ENCODE results near the gene COA8. TPM values are rescaled to one million over a fixed set of nuclear protein-coding genes. Genes with fewer than 3 reads are reported as not detected.

Gene COA8
- total and polyA plus RNA-seq, 10 donors, result 15.2 to 39.5 (median 22.2) TPM

- H3K4me1 ChIP-seq, result peaks cover 0 to 46% (median 19%) of the 10 kb centered on the region in 6 donors
- H3K9me3 ChIP-seq, result no peaks in the 10 kb centered on the region
- no peak overlapping the region for H3K4me3 ChIP-seq
- intact Hi-C loops (cut with DNase I; ENCODE audit: low total_unique reads), result no loop called here
- H3K27me3 ChIP-seq (replicated peaks in 1 of 7), result peaks cover 0 to 59% (median 5%) of the 10 kb centered on the region in 7 donors
- H3K27ac ChIP-seq, result no peak overlapping the region
- peak; percentile 72 for DNase-seq
- no peaks in the 10 kb centered on the region for H3K36me3 ChIP-seq
- no peak for TF ChIP-seq POLR2A (IDR thresholded peaks at IDR 0.05)
- no peak for TF ChIP-seq CTCF (IDR thresholded peaks at IDR 0.05 in 8 of 11, conservative IDR thresholded peaks at IDR 0.05 in 3 of 11)
- TF ChIP-seq POLR2AphosphoS5 (IDR thresholded peaks at IDR 0.05), result peak in 1 of 3 donors; percentile 16
- 86 to 94% (median 89%) methylated on average over 8 to 19 of the region's 19 CpGs; no CpG with 5 or more reads in 1 of the 5 donors for WGBS, 5 donors
Measured at GRCh38 chr14:103543721-103544387, 18.9 kb upstream of the COA8 start.

DNA sequence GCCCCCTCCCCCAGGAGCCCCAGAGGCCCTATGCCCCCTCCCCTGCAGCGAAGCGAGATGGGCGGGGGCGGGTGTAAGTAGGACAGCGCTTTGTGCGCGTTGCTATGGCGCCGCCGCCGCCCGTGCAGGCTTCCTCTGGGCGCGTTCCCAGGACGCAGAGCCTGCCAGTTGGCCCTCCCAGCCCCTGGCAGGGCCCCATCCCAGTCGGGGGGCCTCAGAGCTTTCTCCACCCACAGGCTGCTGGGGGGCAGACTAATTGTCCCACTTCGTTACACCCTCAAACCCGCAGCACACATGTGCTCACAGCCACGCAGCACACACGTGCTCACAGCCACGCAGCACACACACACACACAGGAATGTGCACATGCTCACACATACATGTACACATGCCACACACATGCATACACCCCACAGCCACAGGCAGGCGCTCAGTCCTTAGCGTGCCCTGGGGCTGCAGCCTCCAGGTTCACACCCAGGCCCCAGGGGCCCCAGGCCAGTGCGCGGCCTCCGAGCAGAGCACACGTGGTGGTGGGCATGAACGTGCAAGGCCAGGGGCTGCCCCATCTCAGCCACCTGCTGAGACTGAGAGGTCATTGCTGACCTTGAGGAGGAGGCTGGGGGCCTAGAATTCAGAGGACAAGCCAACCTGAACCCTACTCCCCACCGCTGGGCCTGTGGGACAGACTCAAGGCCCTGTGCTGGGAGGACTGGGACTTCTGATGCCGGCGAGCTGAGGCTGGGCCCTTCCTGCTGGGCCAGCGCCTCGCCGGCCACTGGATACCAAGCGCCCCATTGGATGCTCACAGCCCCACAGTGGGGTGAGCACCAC is 18.2 kb upstream of the COA8 start:
- Histone ChIP-seq H3K4me1 (peaks cover 0 to 39% (median 18%) of the 10 kb centered on the region in 6 donors), H3K27ac (no peak overlapping the region), H3K36me3 (no peaks in the 10 kb centered on the region), H3K27me3 (replicated peaks in 1 of 7) (peaks cover 0 to 51% (median 5%) of the 10 kb centered on the region in 7 donors), H3K9me3 (no peaks in the 10 kb centered on the region), H3K4me3 (no peak overlapping the region)
- intact Hi-C loops (cut with DNase I; ENCODE audit: low total_unique reads), result no loop called here
- DNase-seq, result peak; percentile 60
- no peak for TF ChIP-seq POLR2A (IDR thresholded peaks at IDR 0.05)
- no peak for TF ChIP-seq POLR2AphosphoS5 (IDR thresholded peaks at IDR 0.05)
- no peak for TF ChIP-seq CTCF (IDR thresholded peaks at IDR 0.05 in 8 of 11, conservative IDR thresholded peaks at IDR 0.05 in 3 of 11)
- 76 to 90% (median 82%) methylated on average over 12 to 35 of the region's 35 CpGs for WGBS, 5 donors

- peaks cover 0 to 42% (median 17%) of the 10 kb centered on the region in 6 donors for H3K4me1 ChIP-seq
- WGBS, 5 donors, result 90 to 94% (median 93%) methylated on average over 19 to 29 of the region's 29 CpGs
Measured at GRCh38 chr14:103545219-103545914, 17.4 kb upstream of the COA8 start.

More at GRCh38 chr14:103545219-103545914, 17.4 kb upstream of the COA8 start:
- H3K27ac ChIP-seq, result no peak overlapping the region
- H3K9me3 ChIP-seq, result no peaks in the 10 kb centered on the region
- no peaks in the 10 kb centered on the region for H3K36me3 ChIP-seq
- intact Hi-C loops (cut with DNase I; ENCODE audit: low total_unique reads), result no loop called here
- TF ChIP-seq CTCF (IDR thresholded peaks at IDR 0.05 in 8 of 11, conservative IDR thresholded peaks at IDR 0.05 in 3 of 11) (no peak), POLR2A (IDR thresholded peaks at IDR 0.05) (no peak), POLR2AphosphoS5 (IDR thresholded peaks at IDR 0.05) (no peak)
- peak; percentile 63 for DNase-seq
- peaks cover 0 to 43% (median 5%) of the 10 kb centered on the region in 7 donors for H3K27me3 ChIP-seq (replicated peaks in 1 of 7)
- no peak overlapping the region for H3K4me3 ChIP-seq

Measured in spleen (tissue), 11 donors.